HCT116 (cell line): ENCODE measurements around the gene ZNF579. TPM values are rescaled to one million over a fixed set of nuclear protein-coding genes. Genes with fewer than 3 reads are reported as not detected.

Source experiments
- ATAC-seq: fragments of 200-7000 bp; cut with Tn5 transposase; 2 replicates; pipeline ENCODE4 v1.9.1; 2020; ENCODE audit warnings: mild to moderate bottlenecking, moderate library complexity
- BruUV-seq: library from RNA; stranded (reverse); fragments of 400-500 nt; replicated peaks from 2 replicates; lab custom pipeline; 2021; lab: Mats Ljungman, UMichigan
- CTCF ChIA-PET: fragments of 300-600 bp; sonication (Branson Sonifier 250); formaldehyde crosslinking; loops from one replicate; lab custom pipeline; 2021; ENCODE audit warnings: antibody characterized with exemption; lab: Charles Lee
- POLR2A ChIA-PET: fragments of 300-600, 350-600 bp; sonication (Branson Sonifier 250); formaldehyde crosslinking; loops from one replicate; lab custom pipeline; 2021; ENCODE audit warnings: antibody characterized with exemption; lab: Charles Lee
- RAD21 ChIA-PET, 2 experiments: fragments of 300-600 bp; sonication (Branson Sonifier 250); formaldehyde crosslinking; loops; one replicate each; lab custom pipeline; 2023; ENCODE audit warnings: low total read pairs in 2 of 2; ENCODE audit not compliant: uncharacterized antibody in 2 of 2, unreplicated experiment in 2 of 2, low non-redundant PET in 1 of 2; lab: Charles Lee
- DNase-seq: peaks from one replicate; pipeline ENCODE4 v3.0.0-alpha.2; 2010; ENCODE audit warnings: low read depth, low spot score
- H2AFZ ChIP-seq: fragments of 200-600 bp; shearing (Covaris generic), sonication (generic); 2 replicates; pipeline ENCODE4 v1.6.1; 2017; ENCODE audit warnings: low read depth, mixed run types, mixed read lengths, antibody characterized with exemption, low read length; ENCODE audit not compliant: poor library complexity, severe bottlenecking
- H3K27ac ChIP-seq: 2 replicates; pipeline ENCODE4 v1.5.1; 2012; ENCODE audit warnings: low read depth, low read length
- H3K27me3 ChIP-seq: fragments of 200-600 bp; sonication (generic); 2 replicates; pipeline ENCODE4 v1.6.1; 2016; ENCODE audit warnings: mixed run types, low read length, mixed read lengths; ENCODE audit not compliant: insufficient read depth
- H3K36me3 ChIP-seq, 2 experiments: fragments of 200-500 bp in 1 of 2; fragments of 200-600 bp in 1 of 2; sonication (Bioruptor generic) in 1 of 2; sonication (generic) in 1 of 2; 2 replicates each; pipeline versions ENCODE4 v1.5.1 to v1.6.1; 2014 to 2016; ENCODE audit warnings: low read length in 2 of 2, inconsistent platforms in 1 of 2, mixed read lengths in 1 of 2, mixed run types in 1 of 2; ENCODE audit not compliant: insufficient read depth in 2 of 2, control insufficient read depth in 1 of 2
- H3K4me1 ChIP-seq, 2 experiments: fragments of 200-600 bp in 1 of 2; sonication (generic) in 1 of 2; 2 replicates each; pipeline versions ENCODE4 v1.5.1 to v1.6.1; 2012 to 2017; ENCODE audit warnings: low read length in 2 of 2, inconsistent platforms in 1 of 2, mild to moderate bottlenecking in 1 of 2, mixed read lengths in 1 of 2, mixed run types in 1 of 2, moderate library complexity in 1 of 2; ENCODE audit not compliant: insufficient read depth in 2 of 2, control insufficient read depth in 1 of 2
- H3K4me2 ChIP-seq: fragments of 200-600 bp; sonication (generic); 2 replicates; pipeline ENCODE4 v1.6.1; 2017; ENCODE audit warnings: mixed run types, low read length, mixed read lengths
- H3K4me3 ChIP-seq, 2 experiments: fragments of 200-600 bp in 1 of 2; sonication (generic) in 1 of 2; replicated peaks in 1 of 2; 2 replicates each; pipeline ENCODE4 v1.5.1; 2011 to 2016; ENCODE audit warnings: low read length in 2 of 2, control low read depth in 1 of 2, low read depth in 1 of 2, mild to moderate bottlenecking in 1 of 2, mixed read lengths in 1 of 2, mixed run types in 1 of 2
- H3K79me2 ChIP-seq: fragments of 200-600 bp; sonication (generic); 2 replicates; pipeline ENCODE4 v1.6.1; 2017; ENCODE audit warnings: mild to moderate bottlenecking, mixed run types, low read length, moderate library complexity, mixed read lengths; ENCODE audit not compliant: insufficient read depth
- H3K9ac ChIP-seq: fragments of 200-600 bp; sonication (generic); 2 replicates; pipeline ENCODE4 v1.6.1; 2016; ENCODE audit warnings: low read length, mixed read lengths
- H3K9me2 ChIP-seq: fragments of 200-600 bp; sonication (generic), shearing (Covaris generic); 2 replicates; pipeline ENCODE4 v1.6.1; 2017; ENCODE audit warnings: mixed run types, mild to moderate bottlenecking, moderate library complexity; ENCODE audit not compliant: insufficient read depth
- H3K9me3 ChIP-seq, 2 experiments: fragments of 200-500 bp in 1 of 2; fragments of 200-600 bp in 1 of 2; sonication (Bioruptor generic) in 1 of 2; sonication (generic) in 1 of 2; 2 replicates each; pipeline ENCODE4 v1.6.1; 2014 to 2017; ENCODE audit warnings: low read length in 2 of 2, mixed read lengths in 2 of 2, inconsistent platforms in 1 of 2, low read depth in 1 of 2, mild to moderate bottlenecking in 1 of 2, mixed run types in 1 of 2, moderate library complexity in 1 of 2; ENCODE audit not compliant: control insufficient read depth in 1 of 2, insufficient read depth in 1 of 2
- H4K20me1 ChIP-seq: fragments of 200-600 bp; sonication (generic), shearing (Covaris generic); 2 replicates; pipeline ENCODE4 v1.6.1; 2017; ENCODE audit warnings: mixed run types, mild to moderate bottlenecking, moderate library complexity; ENCODE audit not compliant: insufficient read depth
- EZH2 ChIP-seq: fragments of 200-600 bp; sonication (generic); IDR thresholded peaks from 2 replicates; pipeline ENCODE4 v1.6.1; 2017; ENCODE audit warnings: antibody characterized with exemption, mixed run types
- POLR2A ChIP-seq: IDR thresholded peaks from 2 replicates; pipeline ENCODE4 v1.7.0; 2011; ENCODE audit warnings: borderline replicate concordance; ENCODE audit not compliant: insufficient read depth, insufficient read length; ENCODE audit errors: extremely low read depth
- SP1 ChIP-seq: IDR thresholded peaks from 2 replicates; pipeline ENCODE4 v1.6.1; 2012; ENCODE audit warnings: low read depth
- SRF ChIP-seq: IDR thresholded peaks from 2 replicates; pipeline ENCODE4 v1.6.1; 2012; ENCODE audit warnings: low read depth
- ZNF274 ChIP-seq: fragments of 200-500 bp; sonication (Bioruptor generic); IDR thresholded peaks from 2 replicates; pipeline ENCODE4 v1.6.1; 2014; ENCODE audit warnings: mild to moderate bottlenecking, low read depth, low read length, inconsistent platforms
- intact Hi-C: fragments of 100-400 bp; cut with micrococcal nuclease; formaldehyde crosslinking; loops from 2 replicates; pipeline ENCODE4 v1.10.0; 2022
- total RNA-seq: library from RNA; stranded (reverse); gene quantifications from one replicate; pipeline ENCODE4 v1.2.1, GENCODE V29; 2021; ENCODE audit not compliant: unreplicated experiment
- TF ChIP-seq, protein P1 (sequence below): IDR thresholded peaks from 2 replicates; pipeline ENCODE4 v1.6.1; 2012
- TF ChIP-seq, protein P2 (sequence below): IDR thresholded peaks from 2 replicates; pipeline ENCODE4 v1.6.1; 2011; ENCODE audit warnings: mild to moderate bottlenecking, low read length, moderate library complexity; ENCODE audit not compliant: insufficient replicate concordance; ENCODE audit errors: extremely low read depth
- TF ChIP-seq, protein P3 (sequence below): IDR thresholded peaks from 2 replicates; pipeline ENCODE4 v1.6.1; 2012; ENCODE audit warnings: low read depth

ZNF579 gene
- total RNA-seq, 1 experiment from 2014 or later, result 24.1 TPM

DNA sequence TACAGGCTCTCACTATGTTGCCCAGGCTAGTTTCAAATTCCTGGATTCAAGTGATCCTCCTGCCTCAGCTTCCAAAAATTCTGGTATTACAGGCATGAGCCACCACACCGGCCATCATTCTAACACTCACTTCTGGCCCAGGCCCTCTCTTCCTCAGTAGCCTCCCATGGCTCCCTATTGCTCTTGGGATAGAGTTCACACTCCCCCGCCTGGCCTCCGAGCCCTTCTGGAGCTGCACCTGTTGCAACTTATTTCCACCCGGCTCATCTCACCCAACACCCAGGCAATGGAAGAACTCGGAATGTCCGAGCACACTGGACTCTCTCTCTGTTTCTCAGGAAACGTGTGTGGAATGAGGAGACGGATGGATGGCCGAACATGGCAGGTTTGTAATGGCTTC lies 26.3 kb downstream of the ZNF579 start:
- ChIA-PET CTCF (no interaction called here), RAD21 (no interaction called here), POLR2A (no interaction called here)
- Histone ChIP-seq H3K4me3 (no peak overlapping the region), H3K9me3 (no peaks in the 10 kb centered on the region), H3K4me2 (no peak overlapping the region), H2AFZ (no peak overlapping the region), H3K27ac (no peak overlapping the region), H3K27me3 (no peaks in the 10 kb centered on the region), H3K4me1 (peaks cover 13 to 34% of the 10 kb centered on the region in 2 experiments), H3K36me3 (no peaks in the 10 kb centered on the region), H3K9ac (no peak overlapping the region), H3K79me2 (no peaks in the 10 kb centered on the region), H3K9me2 (no peaks in the 10 kb centered on the region), H4K20me1 (no peaks in the 10 kb centered on the region)
- TF ChIP-seq, protein P1, sequence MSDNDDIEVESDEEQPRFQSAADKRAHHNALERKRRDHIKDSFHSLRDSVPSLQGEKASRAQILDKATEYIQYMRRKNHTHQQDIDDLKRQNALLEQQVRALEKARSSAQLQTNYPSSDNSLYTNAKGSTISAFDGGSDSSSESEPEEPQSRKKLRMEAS, result no peak
- no peak for TF ChIP-seq SRF
- TF ChIP-seq, protein P2, sequence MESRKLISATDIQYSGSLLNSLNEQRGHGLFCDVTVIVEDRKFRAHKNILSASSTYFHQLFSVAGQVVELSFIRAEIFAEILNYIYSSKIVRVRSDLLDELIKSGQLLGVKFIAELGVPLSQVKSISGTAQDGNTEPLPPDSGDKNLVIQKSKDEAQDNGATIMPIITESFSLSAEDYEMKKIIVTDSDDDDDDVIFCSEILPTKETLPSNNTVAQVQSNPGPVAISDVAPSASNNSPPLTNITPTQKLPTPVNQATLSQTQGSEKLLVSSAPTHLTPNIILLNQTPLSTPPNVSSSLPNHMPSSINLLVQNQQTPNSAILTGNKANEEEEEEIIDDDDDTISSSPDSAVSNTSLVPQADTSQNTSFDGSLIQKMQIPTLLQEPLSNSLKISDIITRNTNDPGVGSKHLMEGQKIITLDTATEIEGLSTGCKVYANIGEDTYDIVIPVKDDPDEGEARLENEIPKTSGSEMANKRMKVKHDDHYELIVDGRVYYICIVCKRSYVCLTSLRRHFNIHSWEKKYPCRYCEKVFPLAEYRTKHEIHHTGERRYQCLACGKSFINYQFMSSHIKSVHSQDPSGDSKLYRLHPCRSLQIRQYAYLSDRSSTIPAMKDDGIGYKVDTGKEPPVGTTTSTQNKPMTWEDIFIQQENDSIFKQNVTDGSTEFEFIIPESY, result no peak
- no peak for TF ChIP-seq POLR2A
- TF ChIP-seq SP1, result no peak
- TF ChIP-seq, protein P3, sequence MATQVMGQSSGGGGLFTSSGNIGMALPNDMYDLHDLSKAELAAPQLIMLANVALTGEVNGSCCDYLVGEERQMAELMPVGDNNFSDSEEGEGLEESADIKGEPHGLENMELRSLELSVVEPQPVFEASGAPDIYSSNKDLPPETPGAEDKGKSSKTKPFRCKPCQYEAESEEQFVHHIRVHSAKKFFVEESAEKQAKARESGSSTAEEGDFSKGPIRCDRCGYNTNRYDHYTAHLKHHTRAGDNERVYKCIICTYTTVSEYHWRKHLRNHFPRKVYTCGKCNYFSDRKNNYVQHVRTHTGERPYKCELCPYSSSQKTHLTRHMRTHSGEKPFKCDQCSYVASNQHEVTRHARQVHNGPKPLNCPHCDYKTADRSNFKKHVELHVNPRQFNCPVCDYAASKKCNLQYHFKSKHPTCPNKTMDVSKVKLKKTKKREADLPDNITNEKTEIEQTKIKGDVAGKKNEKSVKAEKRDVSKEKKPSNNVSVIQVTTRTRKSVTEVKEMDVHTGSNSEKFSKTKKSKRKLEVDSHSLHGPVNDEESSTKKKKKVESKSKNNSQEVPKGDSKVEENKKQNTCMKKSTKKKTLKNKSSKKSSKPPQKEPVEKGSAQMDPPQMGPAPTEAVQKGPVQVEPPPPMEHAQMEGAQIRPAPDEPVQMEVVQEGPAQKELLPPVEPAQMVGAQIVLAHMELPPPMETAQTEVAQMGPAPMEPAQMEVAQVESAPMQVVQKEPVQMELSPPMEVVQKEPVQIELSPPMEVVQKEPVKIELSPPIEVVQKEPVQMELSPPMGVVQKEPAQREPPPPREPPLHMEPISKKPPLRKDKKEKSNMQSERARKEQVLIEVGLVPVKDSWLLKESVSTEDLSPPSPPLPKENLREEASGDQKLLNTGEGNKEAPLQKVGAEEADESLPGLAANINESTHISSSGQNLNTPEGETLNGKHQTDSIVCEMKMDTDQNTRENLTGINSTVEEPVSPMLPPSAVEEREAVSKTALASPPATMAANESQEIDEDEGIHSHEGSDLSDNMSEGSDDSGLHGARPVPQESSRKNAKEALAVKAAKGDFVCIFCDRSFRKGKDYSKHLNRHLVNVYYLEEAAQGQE, result no peak
- no peak for TF ChIP-seq ZNF274
- no peak for TF ChIP-seq EZH2
- intact Hi-C loops, result no loop called here
- ATAC-seq (no peak), DNase-seq (no peak)
- no TSS peak for BruUV-seq
